GM18907 (cell line): Measurements from ENCODE around the gene TULP1.

Experiments
- ATAC-seq: cut with Tn5 transposase; IDR thresholded peaks from one replicate; pipeline ENCODE4 v1.9.1; 2021; ENCODE audit warnings: mild to moderate bottlenecking, moderate library complexity; ENCODE audit not compliant: unreplicated experiment

TULP1 gene

GRCh38 chr6:35484921-35485392, 27.7 kb downstream of the TULP1 start:
- ATAC-seq = no peak

GRCh38 chr6:35483893-35484645, 28.6 kb downstream of the TULP1 start:
- ATAC-seq = no peak

GRCh38 chr6:35483490-35483889, 29.2 kb downstream of the TULP1 start:
- no peak for ATAC-seq

GRCh38 chr6:35483062-35483461, 29.6 kb downstream of the TULP1 start:
- no peak for ATAC-seq

DNA sequence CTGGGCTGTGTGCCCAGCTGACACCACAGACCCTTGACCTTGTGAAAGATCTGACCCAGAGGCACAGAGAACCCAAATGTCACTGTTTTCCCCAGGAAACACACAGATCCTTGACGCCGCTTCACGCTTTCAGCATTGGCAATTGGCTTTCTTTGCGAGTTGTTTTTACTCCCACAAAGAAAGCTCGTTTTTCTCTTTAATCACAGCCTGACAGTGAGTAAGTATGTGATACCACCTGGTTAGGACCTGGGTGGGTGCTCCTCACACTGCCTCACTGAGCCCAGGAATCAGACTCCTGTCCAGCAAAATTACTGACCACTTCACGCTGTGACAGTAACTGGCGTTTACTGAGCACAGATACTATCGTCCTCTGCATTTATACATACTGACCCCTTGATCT, 31.5 kb downstream of the TULP1 start:
- ATAC-seq = no peak

DNA sequence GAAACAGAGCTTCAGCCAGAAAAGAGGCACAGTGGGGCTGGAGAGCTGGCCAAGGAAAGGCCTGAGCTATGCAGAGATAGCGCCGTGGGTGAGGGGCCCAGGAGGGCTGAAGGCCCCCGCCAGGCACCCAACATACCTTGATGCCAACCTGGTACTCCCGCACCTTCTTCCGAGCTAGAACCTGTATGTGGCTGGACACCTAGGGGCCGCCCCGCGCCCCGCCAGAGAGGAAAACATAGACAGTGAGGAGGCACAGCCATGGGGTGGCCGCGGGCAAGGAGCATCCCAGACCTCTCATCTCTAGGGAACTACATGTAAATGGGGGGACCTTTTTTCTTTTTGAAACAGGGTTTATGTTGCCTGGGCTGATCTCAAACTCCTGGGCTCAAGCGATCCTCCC, 32.5 kb downstream of the TULP1 start:
- ATAC-seq = no peak

GRCh38 chr6:35478259-35478658, 34.4 kb downstream of the TULP1 start:
- ATAC-seq = no peak

DNA sequence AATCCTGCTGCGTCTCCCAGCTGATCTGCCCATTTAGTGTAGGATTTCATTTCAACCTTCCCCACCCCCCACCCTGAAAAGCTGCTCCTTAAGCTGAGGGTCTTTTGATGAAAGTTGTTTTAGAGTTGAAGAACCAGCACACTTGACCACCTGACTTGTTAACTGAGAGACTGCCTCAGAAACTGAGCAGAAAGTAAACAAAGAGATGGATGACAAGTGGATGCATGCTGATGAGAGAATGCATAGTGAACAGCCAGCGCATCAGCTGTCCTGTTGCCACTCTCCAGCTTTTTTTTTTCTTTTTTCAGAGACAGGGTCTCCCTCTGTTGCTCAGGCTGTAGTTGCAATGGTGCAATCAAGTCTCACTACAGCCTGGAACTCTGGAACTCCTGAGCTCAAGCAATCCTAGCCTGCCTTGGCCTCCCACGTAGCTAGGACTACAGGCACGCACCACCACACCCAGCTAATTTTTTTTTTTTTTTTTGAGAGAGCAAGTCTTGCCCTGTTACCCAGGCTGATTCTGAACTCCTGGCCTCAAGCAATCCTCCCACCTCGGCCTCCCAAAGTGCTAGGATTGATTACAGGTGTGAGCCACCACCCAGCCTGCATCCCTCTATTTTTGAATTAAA, 35.0 kb downstream of the TULP1 start:
- no peak for ATAC-seq

DNA sequence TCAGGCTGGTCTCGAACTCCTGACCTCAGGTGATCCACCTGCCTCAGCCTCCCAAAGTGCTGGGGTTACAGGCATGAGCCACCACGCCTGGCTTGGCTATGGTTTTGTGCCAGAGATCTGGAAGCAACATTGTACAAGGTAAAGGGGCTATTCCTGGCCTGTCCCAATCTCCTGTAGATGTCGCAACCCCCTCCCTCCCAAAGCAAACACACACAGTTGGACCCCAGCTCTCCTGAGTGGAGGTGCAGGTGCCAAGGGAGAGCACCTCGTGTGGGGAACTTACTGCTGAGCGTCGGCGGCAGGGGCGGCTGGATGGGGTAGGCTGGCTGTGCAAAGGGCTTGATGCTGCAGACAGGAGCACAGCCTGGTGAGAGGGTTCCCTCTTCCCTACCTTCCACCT, 35.7 kb downstream of the TULP1 start:
- ATAC-seq = no peak

GRCh38 chr6:35476004-35476403, 36.7 kb downstream of the TULP1 start:
- ATAC-seq = no peak

DNA sequence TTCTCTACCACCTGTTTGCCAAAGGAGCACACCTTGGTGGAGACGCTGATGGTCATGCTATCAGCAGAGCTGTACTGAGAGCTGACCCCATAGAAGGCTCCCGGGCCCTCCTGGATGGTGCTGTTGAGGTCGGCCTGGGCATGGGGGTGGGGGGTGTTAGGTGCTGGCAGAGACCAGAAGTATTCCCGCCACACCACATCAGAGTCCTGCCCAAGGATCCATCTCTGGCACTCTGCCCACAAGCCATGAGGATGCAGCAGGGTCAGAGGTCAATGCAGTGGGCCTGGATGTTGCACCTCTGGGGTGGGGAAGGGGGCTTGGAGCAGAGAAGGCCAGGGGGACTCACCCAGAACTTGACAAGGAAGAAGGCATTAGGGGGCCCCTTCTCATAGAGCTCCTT, 37.1 kb downstream of the TULP1 start:
- ATAC-seq = no peak

DNA sequence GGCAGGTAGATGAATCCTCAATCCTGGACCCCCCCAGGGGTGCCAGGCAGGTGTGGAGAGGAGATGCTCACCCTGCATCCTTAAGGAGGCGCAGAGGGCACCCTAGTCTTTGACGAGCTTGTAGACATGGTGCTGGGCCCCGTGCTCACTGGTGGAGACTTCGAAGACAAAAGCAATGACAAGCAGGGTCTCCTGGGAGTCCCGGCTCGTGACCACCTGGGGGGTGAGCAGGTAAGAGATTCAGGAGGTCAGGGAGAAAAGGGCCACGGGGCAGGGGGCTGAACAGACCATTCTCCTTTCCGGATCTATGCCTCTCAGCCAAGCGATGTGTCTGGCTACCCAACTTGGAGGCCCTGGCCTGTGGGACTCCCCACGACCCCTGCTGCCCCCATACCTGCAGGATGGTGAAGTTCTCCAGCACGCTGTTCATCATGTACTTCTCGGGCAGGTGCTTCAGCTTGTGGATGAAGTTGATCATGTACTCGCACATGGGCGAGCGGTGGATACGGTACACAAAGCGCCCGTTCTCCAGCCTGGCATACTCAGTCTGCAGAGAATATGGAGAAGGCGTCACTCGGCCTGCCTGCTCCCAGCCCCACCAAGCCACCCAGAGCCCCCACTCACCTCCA, 37.6 kb downstream of the TULP1 start:
- ATAC-seq = no peak

DNA sequence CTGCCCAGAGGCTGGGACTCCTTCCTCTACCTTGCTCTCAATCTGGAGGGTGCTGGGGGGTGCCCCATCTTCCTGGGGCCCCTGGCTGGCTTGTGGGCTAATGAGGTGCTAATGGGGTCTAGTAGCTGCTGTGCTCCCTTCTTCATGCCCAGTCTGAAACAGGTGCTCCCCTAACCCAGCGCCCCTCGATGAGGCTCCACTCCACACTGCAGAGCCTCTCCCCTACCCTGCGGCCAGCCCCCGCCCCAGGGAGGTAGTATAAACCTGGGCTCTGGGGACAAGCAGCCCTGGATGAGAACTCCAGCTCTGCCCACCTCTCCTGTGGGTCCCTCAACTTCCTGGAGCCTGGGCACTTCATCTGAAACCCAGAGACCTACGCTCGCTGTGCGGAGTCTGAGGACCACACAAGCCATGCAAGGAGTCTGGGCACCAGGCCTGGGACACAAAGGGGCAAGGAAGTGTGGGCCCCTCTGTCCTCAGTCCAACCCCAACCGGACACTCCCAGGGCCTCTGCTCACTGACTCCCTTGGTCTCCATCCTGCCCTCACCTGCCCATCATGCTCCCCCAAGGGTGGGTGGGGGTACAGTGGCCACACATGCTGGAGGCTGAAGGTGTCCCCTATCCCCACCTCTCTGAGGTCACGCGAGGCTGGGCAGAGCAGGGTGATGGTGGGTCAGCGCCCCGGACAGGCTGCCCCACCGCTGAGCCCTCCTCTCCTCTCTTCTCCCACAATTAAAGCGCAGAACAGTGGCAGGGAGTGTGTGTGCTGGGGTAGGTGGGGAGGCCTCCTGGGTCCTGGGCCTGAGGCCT, 38.4 kb downstream of the TULP1 start:
- no peak for ATAC-seq

- no peak for ATAC-seq
These were observed 38.9 kb downstream of the TULP1 start for GRCh38 chr6:35473850-35474130.

DNA sequence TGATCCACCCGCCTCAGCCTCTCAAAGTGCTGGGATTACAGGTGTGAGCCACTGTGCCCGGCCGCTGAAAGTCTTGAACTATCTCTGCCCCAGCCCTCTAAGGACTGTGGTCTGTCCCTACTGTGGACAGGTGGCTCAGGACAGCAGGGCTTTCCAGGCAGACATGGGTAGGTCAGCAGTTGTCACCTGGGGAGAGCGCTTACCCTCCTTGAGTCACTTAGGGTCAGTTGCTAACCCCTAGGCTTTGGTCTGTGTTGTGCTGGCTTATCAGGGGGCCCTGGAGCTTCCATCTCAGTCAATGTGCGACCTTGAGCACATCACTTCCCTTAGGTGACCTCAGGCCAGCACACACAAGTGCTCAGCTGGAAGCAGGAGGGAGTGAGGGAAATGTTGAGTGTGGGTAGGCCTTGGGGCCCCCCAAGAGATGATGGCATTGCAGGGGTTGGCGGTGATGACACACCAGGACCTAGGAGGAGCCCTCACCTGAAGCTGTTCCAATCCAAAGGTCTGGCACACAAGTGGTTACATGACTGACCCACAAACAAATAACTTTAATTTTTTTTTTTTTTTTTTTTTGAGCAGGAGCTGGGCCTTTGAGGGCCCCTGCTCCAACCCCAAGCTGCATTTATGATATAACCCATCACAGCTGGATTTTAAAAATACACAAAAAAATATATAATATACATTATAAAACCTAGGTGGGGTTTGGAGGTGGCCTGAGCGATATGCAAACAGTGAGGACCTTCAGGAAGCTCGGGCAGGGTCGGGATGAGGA, 39.4 kb downstream of the TULP1 start:
- no peak for ATAC-seq

- no peak for ATAC-seq
These were observed 40.8 kb downstream of the TULP1 start for GRCh38 chr6:35471836-35472345.

- ATAC-seq = no peak
These were observed 42.0 kb downstream of the TULP1 start for GRCh38 chr6:35470663-35471120.

- ATAC-seq = no peak
These were observed 42.7 kb downstream of the TULP1 start for GRCh38 chr6:35469751-35470662.

- ATAC-seq = peak; percentile 11
These were observed 43.5 kb downstream of the TULP1 start for GRCh38 chr6:35468980-35469750.
